Uterus (tissue), 2 donors: ENCODE measurements around the gene COA1.

ENCODE experiments used
- CTCF ChIP-seq, 4 experiments: fragments of 200-600 bp in 2 of 4; fragments of 450-650 bp in 2 of 4; sonication (generic) in 2 of 4; IDR thresholded peaks; one replicate each; pipeline ENCODE4 v1.5.1; 2016 to 2019; ENCODE audit warnings: antibody characterized with exemption in 4 of 4, mild to moderate bottlenecking in 2 of 4, moderate library complexity in 1 of 4
- POLR2A ChIP-seq, 2 donors: fragments of 450-650 bp; IDR thresholded peaks; one replicate each; pipeline ENCODE4 v1.6.1; 2016; ENCODE audit warnings: antibody characterized with exemption in 2 of 2, mild to moderate bottlenecking in 1 of 2, moderate library complexity in 1 of 2

DNA sequence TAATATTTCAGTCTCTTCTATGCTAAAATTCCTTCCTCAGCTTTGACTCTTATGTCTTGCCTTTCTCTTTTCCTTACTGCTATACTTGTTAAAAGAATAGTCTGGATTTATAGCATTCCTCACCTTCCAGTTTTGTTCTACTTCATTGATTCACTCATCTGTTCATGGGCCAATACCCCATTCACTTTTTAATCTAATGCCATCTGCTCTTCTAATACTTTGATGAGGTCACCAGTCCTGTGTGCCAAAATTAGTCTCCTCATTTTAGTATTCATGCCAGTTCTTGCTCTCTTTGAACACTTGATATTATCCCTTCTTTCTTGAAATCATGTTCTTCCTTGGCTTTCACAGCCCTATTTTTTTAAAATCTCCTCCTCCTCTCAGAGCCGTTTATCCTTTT lies 127.1 kb downstream of the COA1 start:
- TF ChIP-seq CTCF (IDR thresholded peaks at IDR 0.05), result no peak
- TF ChIP-seq POLR2A (IDR thresholded peaks at IDR 0.05), result no peak
